Fibroblast of villous mesenchyme (primary cell): ENCODE measurements around the gene NFE2L3. TPM values are rescaled to one million over a fixed set of nuclear protein-coding genes. Genes with fewer than 3 reads are reported as not detected.

Source experiments
- DNase-seq: peaks from one replicate; pipeline ENCODE4 v3.0.0-alpha.2; 2010; ENCODE audit warnings: low read depth
- H3K4me3 ChIP-seq: 2 replicates; pipeline ENCODE4 v1.5.1; 2011; ENCODE audit warnings: low read depth, mild to moderate bottlenecking, low read length
- total RNA-seq: library from RNA; depleted of rRNA; stranded (reverse); fragments of >200 nt; gene quantifications from 2 replicates; pipeline ENCODE4 v1.2.3, GENCODE V29; 2012
- TF ChIP-seq, protein P1 (sequence below): IDR thresholded peaks from 2 replicates; pipeline ENCODE4 v1.5.1; 2012; ENCODE audit warnings: low read depth, mild to moderate bottlenecking, low read length; ENCODE audit not compliant: insufficient read depth

NFE2L3 gene, protein sequence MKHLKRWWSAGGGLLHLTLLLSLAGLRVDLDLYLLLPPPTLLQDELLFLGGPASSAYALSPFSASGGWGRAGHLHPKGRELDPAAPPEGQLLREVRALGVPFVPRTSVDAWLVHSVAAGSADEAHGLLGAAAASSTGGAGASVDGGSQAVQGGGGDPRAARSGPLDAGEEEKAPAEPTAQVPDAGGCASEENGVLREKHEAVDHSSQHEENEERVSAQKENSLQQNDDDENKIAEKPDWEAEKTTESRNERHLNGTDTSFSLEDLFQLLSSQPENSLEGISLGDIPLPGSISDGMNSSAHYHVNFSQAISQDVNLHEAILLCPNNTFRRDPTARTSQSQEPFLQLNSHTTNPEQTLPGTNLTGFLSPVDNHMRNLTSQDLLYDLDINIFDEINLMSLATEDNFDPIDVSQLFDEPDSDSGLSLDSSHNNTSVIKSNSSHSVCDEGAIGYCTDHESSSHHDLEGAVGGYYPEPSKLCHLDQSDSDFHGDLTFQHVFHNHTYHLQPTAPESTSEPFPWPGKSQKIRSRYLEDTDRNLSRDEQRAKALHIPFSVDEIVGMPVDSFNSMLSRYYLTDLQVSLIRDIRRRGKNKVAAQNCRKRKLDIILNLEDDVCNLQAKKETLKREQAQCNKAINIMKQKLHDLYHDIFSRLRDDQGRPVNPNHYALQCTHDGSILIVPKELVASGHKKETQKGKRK
- total RNA-seq = 6.1 and 6.9 TPM in 2 replicates

DNA sequence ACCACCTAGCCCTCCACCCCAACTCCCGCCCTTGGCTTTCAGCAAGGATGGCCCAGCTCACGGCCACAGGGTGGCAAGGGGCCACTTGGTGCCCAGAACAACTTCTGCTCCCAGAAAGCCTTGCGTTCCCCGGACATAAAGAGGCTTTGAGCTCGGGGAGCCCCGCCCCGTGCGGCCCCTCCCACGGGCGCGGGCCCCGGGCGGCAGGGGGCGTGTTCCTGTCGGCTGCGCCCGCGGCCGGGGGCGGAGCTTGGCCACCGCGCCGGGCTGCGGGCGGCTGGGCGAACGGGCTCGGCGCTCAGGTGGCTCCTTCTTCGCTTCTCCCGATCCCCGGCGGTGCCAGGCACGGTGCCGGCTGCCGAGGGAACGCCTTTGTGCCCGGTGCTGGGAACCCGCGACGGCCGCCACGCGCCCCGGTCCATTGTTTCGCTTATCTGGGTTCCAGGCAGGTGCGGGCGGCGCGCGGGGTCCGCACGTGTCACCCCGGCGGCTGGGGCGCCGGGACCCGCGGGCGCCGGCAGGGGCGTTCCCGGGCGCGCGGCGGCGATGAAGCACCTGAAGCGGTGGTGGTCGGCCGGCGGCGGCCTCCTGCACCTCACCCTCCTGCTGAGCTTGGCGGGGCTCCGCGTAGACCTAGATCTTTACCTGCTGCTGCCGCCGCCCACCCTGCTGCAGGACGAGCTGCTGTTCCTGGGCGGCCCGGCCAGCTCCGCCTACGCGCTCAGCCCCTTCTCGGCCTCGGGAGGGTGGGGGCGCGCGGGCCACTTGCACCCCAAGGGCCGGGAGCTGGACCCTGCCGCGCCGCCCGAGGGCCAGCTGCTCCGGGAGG lies at the start of gene NFE2L3:
TSS of gene NFE2L3 (plus strand) at position 246 of the 829 bp plus-strand sequence. CDS start at position 547, 301 bp downstream.
- DNase-seq = peak; percentile 57
- TF ChIP-seq, protein P1, sequence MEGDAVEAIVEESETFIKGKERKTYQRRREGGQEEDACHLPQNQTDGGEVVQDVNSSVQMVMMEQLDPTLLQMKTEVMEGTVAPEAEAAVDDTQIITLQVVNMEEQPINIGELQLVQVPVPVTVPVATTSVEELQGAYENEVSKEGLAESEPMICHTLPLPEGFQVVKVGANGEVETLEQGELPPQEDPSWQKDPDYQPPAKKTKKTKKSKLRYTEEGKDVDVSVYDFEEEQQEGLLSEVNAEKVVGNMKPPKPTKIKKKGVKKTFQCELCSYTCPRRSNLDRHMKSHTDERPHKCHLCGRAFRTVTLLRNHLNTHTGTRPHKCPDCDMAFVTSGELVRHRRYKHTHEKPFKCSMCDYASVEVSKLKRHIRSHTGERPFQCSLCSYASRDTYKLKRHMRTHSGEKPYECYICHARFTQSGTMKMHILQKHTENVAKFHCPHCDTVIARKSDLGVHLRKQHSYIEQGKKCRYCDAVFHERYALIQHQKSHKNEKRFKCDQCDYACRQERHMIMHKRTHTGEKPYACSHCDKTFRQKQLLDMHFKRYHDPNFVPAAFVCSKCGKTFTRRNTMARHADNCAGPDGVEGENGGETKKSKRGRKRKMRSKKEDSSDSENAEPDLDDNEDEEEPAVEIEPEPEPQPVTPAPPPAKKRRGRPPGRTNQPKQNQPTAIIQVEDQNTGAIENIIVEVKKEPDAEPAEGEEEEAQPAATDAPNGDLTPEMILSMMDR = peak; percentile 6
- H3K4me3 ChIP-seq = peak within 1 kb of the TSS; percentile 67

DNA sequence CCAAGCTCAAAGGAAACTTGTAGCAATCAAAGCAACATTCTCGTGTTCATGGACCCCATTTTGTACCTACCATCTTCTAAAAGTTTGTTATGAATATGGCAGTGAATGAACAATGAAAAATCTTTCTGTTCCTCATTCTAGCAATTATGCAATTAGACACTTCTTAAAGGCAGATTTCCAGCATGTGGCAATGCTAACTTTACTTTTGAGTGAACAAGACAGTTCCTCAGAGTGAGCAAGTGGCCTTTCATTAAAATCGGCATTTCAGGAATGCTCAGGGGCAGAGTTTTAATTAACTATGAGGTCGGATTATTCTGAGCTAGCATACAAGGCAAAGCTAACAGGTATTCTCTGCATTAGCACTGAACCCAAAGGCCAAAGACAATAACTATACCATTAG lies 48.4 kb upstream of the NFE2L3 start:
- DNase-seq = no peak
- TF ChIP-seq, protein P1 = no peak
- H3K4me3 ChIP-seq = no peak overlapping the region

DNA sequence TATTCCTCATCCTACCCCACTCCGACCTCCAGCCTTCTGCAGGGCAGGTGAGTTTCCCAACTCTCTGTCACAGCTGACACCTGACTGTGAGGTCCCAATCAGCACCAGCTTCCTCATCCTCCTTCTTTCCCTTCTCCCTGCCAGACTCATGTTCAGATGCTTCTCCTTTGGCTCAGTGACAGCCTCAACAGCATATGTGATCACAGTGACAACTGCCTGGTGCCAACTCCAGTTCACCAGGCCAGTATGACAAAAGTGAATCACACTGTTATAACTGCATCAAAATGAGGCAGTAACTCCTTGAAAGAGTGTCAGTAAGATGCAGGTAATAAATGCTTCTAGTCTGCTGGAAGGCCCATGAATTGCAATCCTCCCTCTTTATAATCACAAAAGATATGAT lies 46.8 kb upstream of the NFE2L3 start:
- no peak overlapping the region for H3K4me3 ChIP-seq
- DNase-seq = no peak
- TF ChIP-seq, protein P1 = no peak

DNA sequence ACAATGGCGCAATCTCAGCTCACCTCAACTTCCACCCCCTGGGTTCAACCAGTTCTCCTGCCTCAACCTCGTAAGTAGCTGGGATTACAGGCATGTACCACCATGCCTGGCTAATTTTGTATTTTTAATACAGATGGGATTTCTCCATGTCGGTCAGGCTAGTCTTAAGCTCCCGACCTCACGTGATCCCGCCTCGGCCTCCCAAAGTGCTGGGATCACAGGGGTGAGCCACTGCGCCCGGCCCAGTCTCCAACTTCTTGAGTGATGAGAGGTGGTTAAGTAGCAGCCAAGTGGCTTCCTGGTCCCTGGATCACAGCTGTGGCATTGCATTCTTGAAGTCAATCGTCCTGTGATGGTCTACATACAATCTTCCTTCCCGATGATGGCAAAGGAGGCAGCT lies 46.1 kb upstream of the NFE2L3 start:
- H3K4me3 ChIP-seq = no peak overlapping the region
- no peak for DNase-seq
- TF ChIP-seq, protein P1 = no peak

DNA sequence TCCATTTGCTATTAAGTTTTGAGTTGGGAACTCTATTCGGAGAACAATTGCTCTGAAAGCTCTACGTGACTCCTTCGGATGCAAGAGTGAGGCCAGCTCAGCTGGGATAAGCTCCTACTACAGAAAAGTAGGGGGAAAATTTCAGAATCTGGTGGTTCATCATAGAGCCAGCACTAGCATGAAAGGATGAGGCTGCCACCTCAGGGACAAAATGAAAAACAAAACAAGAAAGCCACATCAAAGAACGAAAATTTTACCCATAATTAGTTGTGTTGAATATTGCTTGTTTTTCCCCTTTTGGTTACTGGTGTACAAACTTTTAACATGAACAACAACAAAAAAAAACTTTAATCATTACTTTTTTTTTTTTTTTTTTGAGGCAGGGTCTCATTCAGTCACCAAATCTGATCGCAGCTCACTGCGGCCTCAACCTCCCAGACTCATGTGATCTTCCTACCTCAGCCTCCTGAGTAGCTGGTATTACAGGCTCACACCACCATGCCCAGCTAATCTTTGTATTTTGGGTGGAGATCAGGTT lies 39.7 kb upstream of the NFE2L3 start:
- TF ChIP-seq, protein P1 = no peak
- H3K4me3 ChIP-seq = no peak overlapping the region
- no peak for DNase-seq

DNA sequence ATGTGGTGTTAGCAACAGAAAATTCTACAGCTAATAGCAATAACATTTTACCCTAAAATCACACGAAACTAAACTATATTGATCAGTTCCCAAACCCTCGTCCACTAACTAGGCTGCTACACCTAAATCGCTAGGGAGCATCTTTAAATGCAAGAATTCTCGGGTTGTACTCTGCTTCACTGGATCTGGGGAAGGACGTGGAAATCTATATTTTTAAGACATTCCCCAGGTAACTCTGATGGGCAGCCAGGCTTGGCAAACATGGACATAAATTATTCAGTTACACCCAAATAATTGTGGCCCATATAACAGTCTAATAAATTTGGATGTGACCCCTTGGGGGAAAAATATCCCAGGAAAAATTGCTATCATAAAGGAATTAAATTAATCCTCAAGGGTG lies 36.3 kb upstream of the NFE2L3 start:
- no peak overlapping the region for H3K4me3 ChIP-seq
- TF ChIP-seq, protein P1 = no peak
- no peak for DNase-seq
